Hepatocyte (in vitro differentiated cells): ENCODE measurements around the gene ILDR2.

ENCODE experiments used
- CTCF ChIP-seq: fragments of 200-600 bp; sonication (generic); IDR thresholded peaks from 2 replicates; pipeline ENCODE4 v1.5.1; 2016; ENCODE audit warnings: antibody characterized with exemption, mild to moderate bottlenecking; ENCODE audit not compliant: poor library complexity
- EZH2phosphoT487 ChIP-seq: fragments of 200-600 bp; sonication (generic); IDR thresholded peaks from one replicate; pipeline ENCODE4 v1.6.1; 2018; ENCODE audit warnings: antibody characterized with exemption, mild to moderate bottlenecking, low read depth, moderate library complexity; ENCODE audit not compliant: unreplicated experiment, severe bottlenecking

DNA sequence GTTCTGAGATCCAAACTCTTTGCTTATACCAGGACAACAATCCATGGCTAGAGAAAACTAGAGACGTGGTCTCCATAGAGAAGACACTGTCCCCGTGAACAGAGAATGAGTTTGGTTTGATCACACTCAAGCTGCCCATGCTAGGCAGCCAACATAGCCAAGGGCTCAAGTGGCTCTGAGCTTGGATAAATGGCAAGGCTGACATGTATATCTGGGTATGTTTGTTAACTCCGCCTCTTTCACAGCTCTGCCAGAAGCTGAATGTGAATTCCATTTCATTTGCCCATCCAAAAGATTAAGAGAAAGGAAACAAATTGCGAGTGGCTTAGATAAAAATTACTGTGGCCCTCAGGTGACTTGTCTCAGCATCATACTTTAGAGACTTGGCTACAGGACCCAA is 38.0 kb downstream of the ILDR2 start:
- TF ChIP-seq CTCF = no peak
- no peak for TF ChIP-seq EZH2phosphoT487
